SK-N-MC (cell line): ENCODE results near the gene MCL1.

Experiments used
- EZH2 ChIP-seq: fragments of 200-600 bp; sonication (generic); IDR thresholded peaks from one replicate; pipeline ENCODE4 v1.6.1; 2017; ENCODE audit warnings: antibody characterized with exemption
- FOXP2 ChIP-seq: optimal IDR thresholded peaks from 2 replicates; pipeline ENCODE3; 2011; ENCODE audit warnings: mild to moderate bottlenecking, moderate library complexity; ENCODE audit not compliant: insufficient read depth; ENCODE audit errors: extremely low read length, control extremely low read depth
- POLR2AphosphoS5 ChIP-seq: IDR thresholded peaks from 2 replicates; pipeline ENCODE4 v1.6.1; 2012; ENCODE audit warnings: mild to moderate bottlenecking, low read depth, low read length, borderline replicate concordance

GRCh38 chr1:150557065-150557600 lies 22.3 kb downstream of the MCL1 start:
- TF ChIP-seq POLR2AphosphoS5, result no peak
- no peak for TF ChIP-seq EZH2
- no peak for TF ChIP-seq FOXP2
